H9 (cell line): ENCODE data around the gene CDH4. TPM values are rescaled to one million over a fixed set of nuclear protein-coding genes. Genes with fewer than 3 reads are reported as not detected.

Source experiments
- DNase-seq: peaks from one replicate; pipeline ENCODE4 v3.0.0-alpha.2; 2017
- H2AFZ ChIP-seq: one replicate; pipeline ENCODE4 v1.6.1; 2013; ENCODE audit warnings: mild to moderate bottlenecking, low read length, control low read depth, moderate library complexity
- H2AK5ac ChIP-seq: 2 replicates; pipeline ENCODE4 v1.6.1; 2013; ENCODE audit warnings: low read length, control low read depth, mixed read lengths; ENCODE audit not compliant: insufficient read length
- H2BK120ac ChIP-seq: one replicate; pipeline ENCODE4 v1.6.1; 2013; ENCODE audit warnings: low read depth, mild to moderate bottlenecking, low read length, control low read depth, inconsistent platforms; ENCODE audit not compliant: poor library complexity, severe bottlenecking
- H2BK12ac ChIP-seq: 2 replicates; pipeline ENCODE4 v1.6.1; 2013; ENCODE audit warnings: low read length, control low read depth, mixed read lengths, low read depth; ENCODE audit not compliant: insufficient read length
- H2BK15ac ChIP-seq: 2 replicates; pipeline ENCODE4 v1.6.1; 2013; ENCODE audit warnings: low read depth, low read length, control low read depth
- H2BK20ac ChIP-seq: one replicate; pipeline ENCODE4 v1.6.1; 2013; ENCODE audit warnings: low read depth, mild to moderate bottlenecking, low read length, control low read depth, inconsistent platforms; ENCODE audit not compliant: poor library complexity, severe bottlenecking
- H2BK5ac ChIP-seq: 2 replicates; pipeline ENCODE4 v1.6.1; 2013; ENCODE audit warnings: low read length, control low read depth, mixed read lengths; ENCODE audit not compliant: insufficient read length
- H3K14ac ChIP-seq: 2 replicates; pipeline ENCODE4 v1.6.1; 2013; ENCODE audit warnings: low read length, control low read depth; ENCODE audit not compliant: insufficient read depth
- H3K18ac ChIP-seq: 2 replicates; pipeline ENCODE4 v1.6.1; 2013; ENCODE audit warnings: low read depth, mild to moderate bottlenecking, mixed read lengths, low read length, control low read depth; ENCODE audit not compliant: insufficient read length
- H3K23ac ChIP-seq: 2 replicates; pipeline ENCODE4 v1.6.1; 2013; ENCODE audit warnings: low read length, control low read depth, mixed read lengths, low read depth; ENCODE audit not compliant: insufficient read length
- H3K23me2 ChIP-seq: 2 replicates; pipeline ENCODE4 v1.6.1; 2013; ENCODE audit warnings: low read depth, mild to moderate bottlenecking, mixed read lengths, low read length, control low read depth; ENCODE audit not compliant: insufficient read length, poor library complexity, severe bottlenecking
- H3K27ac ChIP-seq: 2 replicates; pipeline ENCODE4 v1.5.1; 2013; ENCODE audit warnings: low read length, control low read depth, mixed read lengths, low read depth; ENCODE audit not compliant: insufficient read length
- H3K27me3 ChIP-seq: 2 replicates; pipeline ENCODE4 v1.6.1; 2013; ENCODE audit warnings: low read length, control low read depth, inconsistent platforms; ENCODE audit not compliant: insufficient read depth
- H3K4ac ChIP-seq: 2 replicates; pipeline ENCODE4 v1.6.1; 2013; ENCODE audit warnings: low read depth, mild to moderate bottlenecking, control low read depth, inconsistent platforms, low read length, moderate library complexity
- H3K4me1 ChIP-seq: 2 replicates; pipeline ENCODE4 v1.6.1; 2013; ENCODE audit warnings: low read length, control low read depth, inconsistent platforms; ENCODE audit not compliant: insufficient read depth
- H3K4me2 ChIP-seq: 2 replicates; pipeline ENCODE4 v1.6.1; 2013; ENCODE audit warnings: low read length, control low read depth, mixed read lengths; ENCODE audit not compliant: insufficient read length, insufficient read depth
- H3K56ac ChIP-seq: 2 replicates; pipeline ENCODE4 v1.6.1; 2013; ENCODE audit warnings: low read depth, mild to moderate bottlenecking, mixed read lengths, low read length, control low read depth; ENCODE audit not compliant: insufficient read length
- H3K79me1 ChIP-seq: 2 replicates; pipeline ENCODE4 v1.6.1; 2013; ENCODE audit warnings: low read depth, mild to moderate bottlenecking, moderate library complexity, low read length, control low read depth, inconsistent platforms; ENCODE audit not compliant: insufficient read depth, poor library complexity, severe bottlenecking
- H3K79me2 ChIP-seq: 2 replicates; pipeline ENCODE4 v1.6.1; 2013; ENCODE audit warnings: low read length, control low read depth, inconsistent platforms; ENCODE audit not compliant: insufficient read depth
- H3K9ac ChIP-seq: 2 replicates; pipeline ENCODE4 v1.6.1; 2013; ENCODE audit warnings: low read length, control low read depth, mixed read lengths; ENCODE audit not compliant: insufficient read length; ENCODE audit errors: extremely low read depth
- H3K9me3 ChIP-seq: one replicate; pipeline ENCODE4 v1.6.1; 2013; ENCODE audit warnings: low read depth, low read length, inconsistent platforms; ENCODE audit not compliant: control insufficient read depth
- H3T11ph ChIP-seq: one replicate; pipeline ENCODE4 v1.6.1; 2013; ENCODE audit warnings: mild to moderate bottlenecking, low read length, control low read depth, inconsistent platforms
- H4K20me1 ChIP-seq: one replicate; pipeline ENCODE4 v1.6.1; 2013; ENCODE audit not compliant: control insufficient read depth, insufficient read length, insufficient read depth
- H4K5ac ChIP-seq: 2 replicates; pipeline ENCODE4 v1.6.1; 2013; ENCODE audit warnings: low read depth, mild to moderate bottlenecking, mixed read lengths, low read length, control low read depth; ENCODE audit not compliant: insufficient read length
- H4K8ac ChIP-seq: replicated peaks from 2 replicates; pipeline ENCODE4 v1.6.1; 2013; ENCODE audit warnings: low read length, control low read depth, mixed read lengths, low read depth; ENCODE audit not compliant: insufficient read length
- H4K91ac ChIP-seq: 2 replicates; pipeline ENCODE4 v1.6.1; 2013; ENCODE audit warnings: low read depth, mild to moderate bottlenecking, moderate library complexity, mixed read lengths, low read length, control low read depth; ENCODE audit not compliant: insufficient read length
- H3K27ac Mint-ChIP-seq, 3 experiments: 2 replicates in 2 of 3; 3 replicates in 1 of 3; pipeline ENCODE4 v1.8.0; 2020 to 2021; ENCODE audit warnings: mixed read lengths in 3 of 3, mild to moderate bottlenecking in 1 of 3, moderate library complexity in 1 of 3
- H3K27me3 Mint-ChIP-seq: 2 replicates; pipeline ENCODE4 v1.8.0; 2021; ENCODE audit warnings: low read depth, mild to moderate bottlenecking, moderate library complexity, mixed read lengths
- H3K36me3 Mint-ChIP-seq, 3 experiments: 2 replicates in 2 of 3; 3 replicates in 1 of 3; pipeline ENCODE4 v1.8.0; 2020 to 2021; ENCODE audit warnings: low read depth in 3 of 3, mixed read lengths in 3 of 3; ENCODE audit not compliant: insufficient read depth in 1 of 3
- H3K4me1 Mint-ChIP-seq, 2 experiments: 2 replicates each; pipeline ENCODE4 v1.8.0; 2020; ENCODE audit warnings: mixed read lengths in 2 of 2
- H3K4me3 Mint-ChIP-seq, 2 experiments: 2 replicates in 1 of 2; 3 replicates in 1 of 2; pipeline ENCODE4 v1.8.0; 2020 to 2021; ENCODE audit warnings: mild to moderate bottlenecking in 2 of 2, mixed read lengths in 2 of 2, moderate library complexity in 1 of 2
- H3K9me3 Mint-ChIP-seq, 2 experiments: 2 replicates in 1 of 2; 3 replicates in 1 of 2; pipeline ENCODE4 v1.8.0; 2020; ENCODE audit warnings: mild to moderate bottlenecking in 2 of 2, mixed read lengths in 2 of 2, moderate library complexity in 1 of 2
- CTCF ChIP-seq: fragments of 200-600 bp; sonication (generic); conservative IDR thresholded peaks from 3 replicates; pipeline ENCODE4 v1.8.0; 2021; ENCODE audit warnings: antibody characterized with exemption, mild to moderate bottlenecking
- WGBS: extraction: QIAGEN DNeasy Blood & Tissue Kit; methylation state at CpG from one replicate; pipeline ENCODE4 v1.1.7; 2013; ENCODE audit warnings: missing lambda C conversion rate, low lambda C conversion rate, mixed read lengths; ENCODE audit not compliant: insufficient read length; ENCODE audit errors: extremely low coverage; 5-methylcytosine and 5-hydroxymethylcytosine counted together
- total RNA-seq: library from RNA; stranded (reverse); gene quantifications from 2 replicates; pipeline ENCODE4 v1.2.1, GENCODE V29; 2021

CDH4 gene
- total RNA-seq, 1 experiment from 2014 or later: 3.0 TPM

GRCh38 chr20:61557621-61558020, 305.6 kb downstream of the CDH4 start:
- Histone ChIP-seq H3K56ac (no peak overlapping the region), H3K23ac (no peak overlapping the region), H4K20me1 (peaks cover 2% of the 10 kb centered on the region), H2BK15ac (no peak overlapping the region), H3K4me2 (no peak overlapping the region), H3K14ac (no peak overlapping the region), H3K9me3 (no peaks in the 10 kb centered on the region), H3K27ac (no peak overlapping the region), H2AFZ (no peak overlapping the region), H3K79me1 (no peaks in the 10 kb centered on the region), H3K9ac (no peak overlapping the region), H2BK5ac (no peak overlapping the region), H3K79me2 (no peaks in the 10 kb centered on the region), H3K4me1 (no peaks in the 10 kb centered on the region), H3K18ac (no peak overlapping the region), H3T11ph (no peak overlapping the region), H3K23me2 (no peaks in the 10 kb centered on the region), H4K8ac (no peak overlapping the region), H2BK12ac (no peak overlapping the region), H4K91ac (no peak overlapping the region), H3K27me3 (no peaks in the 10 kb centered on the region; the same call in 1 of the 2 replicates), H2AK5ac (no peak overlapping the region), H3K4ac (no peak overlapping the region), H2BK120ac (no peak overlapping the region), H4K5ac (no peak overlapping the region), H2BK20ac (no peak overlapping the region)
- WGBS: no CpG with 5 or more reads among the region's 17 CpGs
- H3K9me3 Mint-ChIP-seq: peaks cover 6 to 7% of the 10 kb centered on the region in 2 experiments; a peak in 4 of 5 replicates
- no peak overlapping the region for H3K4me3 Mint-ChIP-seq
- no peak for TF ChIP-seq CTCF
- H3K27ac Mint-ChIP-seq: no peak overlapping the region
- H3K27me3 Mint-ChIP-seq: peaks cover 37% of the 10 kb centered on the region
- peaks cover 0 to 3% (median 2%) of the 10 kb centered on the region in 3 experiments; a peak in 3 of 7 replicates for H3K36me3 Mint-ChIP-seq
- DNase-seq: no peak
- H3K4me1 Mint-ChIP-seq: peaks cover 18 to 24% of the 10 kb centered on the region in 2 experiments
